AG04450 (cell line): ENCODE measurements around the gene OR2S2. TPM values are rescaled to one million over a fixed set of nuclear protein-coding genes. Genes with fewer than 3 reads are reported as not detected.
A peak's percentile ranks its signal among the peaks of the same experiment; 100 is the strongest.

Experiments used
- CTCF ChIA-PET: fragments of 300-600, 350-600 bp; formaldehyde crosslinking; extraction: SDS; loops from one replicate; lab custom pipeline; 2022; ENCODE audit warnings: antibody characterized with exemption, inconsistent platforms; lab: Charles Lee
- POLR2A ChIA-PET: fragments of 350-600 bp; formaldehyde crosslinking; extraction: SDS; loops from one replicate; lab custom pipeline; 2021; ENCODE audit warnings: antibody characterized with exemption, inconsistent platforms; lab: Yijun Ruan, JAX
- DNase-seq: peaks from one replicate; pipeline ENCODE4 v3.0.0-alpha.2; 2011; ENCODE audit warnings: low read depth, low spot score
- H3K27ac ChIP-seq: one replicate; pipeline ENCODE4 v1.5.1; 2012; ENCODE audit warnings: low read depth, low read length, control low read depth
- H3K27me3 ChIP-seq: one replicate; pipeline ENCODE4 v1.6.0; 2012; ENCODE audit warnings: low read length; ENCODE audit not compliant: control insufficient read depth, insufficient read depth
- H3K4me3 ChIP-seq: 2 replicates; pipeline ENCODE4 v1.5.1; 2011; ENCODE audit warnings: mild to moderate bottlenecking, low read depth, low read length, control low read depth
- H3K9me3 ChIP-seq: 2 replicates; pipeline ENCODE4 v1.5.1; 2012; ENCODE audit warnings: low read length; ENCODE audit not compliant: control insufficient read depth, insufficient read depth
- polyA plus RNA-seq: library from polyadenylated mRNA; depleted of rRNA; stranded (reverse); fragments of >200 nt; gene quantifications from 2 replicates; pipeline ENCODE4 v1.2.3, GENCODE V29; 2011
- TF ChIP-seq, protein P1 (sequence below): IDR thresholded peaks from 2 replicates; pipeline ENCODE4 v1.5.1; 2011; ENCODE audit warnings: low read depth, low read length, control low read depth, inconsistent platforms

The OR2S2 gene
- polyA plus RNA-seq, 1 experiment = 0.46 TPM

DNA sequence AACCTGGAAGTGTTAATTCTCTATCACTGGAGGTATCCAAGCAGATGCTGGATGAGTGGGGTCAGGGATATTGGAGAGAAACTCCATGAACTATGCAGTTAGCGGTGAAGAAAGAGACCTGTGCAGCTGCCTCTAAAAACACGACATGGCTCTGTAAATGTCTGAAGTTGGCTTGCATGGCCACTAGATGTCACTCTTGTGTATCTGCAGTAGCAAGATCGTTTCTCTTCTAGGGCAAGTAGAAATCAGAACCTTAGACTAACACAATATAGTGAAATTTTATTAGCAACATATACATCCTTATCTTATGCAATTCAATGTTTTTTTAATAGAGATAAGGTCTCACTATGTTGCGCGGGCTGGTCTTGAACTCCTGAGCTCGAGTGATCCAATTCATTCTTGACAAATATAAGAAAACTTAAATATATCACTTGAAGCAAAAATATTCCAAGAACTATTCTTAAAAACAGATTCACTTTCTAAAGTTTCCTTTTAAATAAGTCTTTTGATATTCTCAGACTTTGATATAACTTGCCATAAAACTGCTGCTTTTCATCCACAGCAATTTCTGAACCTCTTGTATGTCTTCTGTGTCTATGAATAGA lies 2.9 kb downstream of the OR2S2 start:
- Histone ChIP-seq H3K27ac (no peak overlapping the region), H3K4me3 (no peak overlapping the region), H3K27me3 (no peaks in the 10 kb centered on the region), H3K9me3 (no peaks in the 10 kb centered on the region)
- TF ChIP-seq, protein P1, sequence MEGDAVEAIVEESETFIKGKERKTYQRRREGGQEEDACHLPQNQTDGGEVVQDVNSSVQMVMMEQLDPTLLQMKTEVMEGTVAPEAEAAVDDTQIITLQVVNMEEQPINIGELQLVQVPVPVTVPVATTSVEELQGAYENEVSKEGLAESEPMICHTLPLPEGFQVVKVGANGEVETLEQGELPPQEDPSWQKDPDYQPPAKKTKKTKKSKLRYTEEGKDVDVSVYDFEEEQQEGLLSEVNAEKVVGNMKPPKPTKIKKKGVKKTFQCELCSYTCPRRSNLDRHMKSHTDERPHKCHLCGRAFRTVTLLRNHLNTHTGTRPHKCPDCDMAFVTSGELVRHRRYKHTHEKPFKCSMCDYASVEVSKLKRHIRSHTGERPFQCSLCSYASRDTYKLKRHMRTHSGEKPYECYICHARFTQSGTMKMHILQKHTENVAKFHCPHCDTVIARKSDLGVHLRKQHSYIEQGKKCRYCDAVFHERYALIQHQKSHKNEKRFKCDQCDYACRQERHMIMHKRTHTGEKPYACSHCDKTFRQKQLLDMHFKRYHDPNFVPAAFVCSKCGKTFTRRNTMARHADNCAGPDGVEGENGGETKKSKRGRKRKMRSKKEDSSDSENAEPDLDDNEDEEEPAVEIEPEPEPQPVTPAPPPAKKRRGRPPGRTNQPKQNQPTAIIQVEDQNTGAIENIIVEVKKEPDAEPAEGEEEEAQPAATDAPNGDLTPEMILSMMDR = peak; percentile 91
- CTCF ChIA-PET = interaction anchor here (0.6 to 4.0 kb wide), 39 partner anchors 8 to 1242 kb away, joined by 3 to 61 read pairs (median 5); partner anchors contain the start of genes CLTA, GLIPR2 and HRCT1
- POLR2A ChIA-PET = no interaction called here
- peak; percentile 78 for DNase-seq

DNA sequence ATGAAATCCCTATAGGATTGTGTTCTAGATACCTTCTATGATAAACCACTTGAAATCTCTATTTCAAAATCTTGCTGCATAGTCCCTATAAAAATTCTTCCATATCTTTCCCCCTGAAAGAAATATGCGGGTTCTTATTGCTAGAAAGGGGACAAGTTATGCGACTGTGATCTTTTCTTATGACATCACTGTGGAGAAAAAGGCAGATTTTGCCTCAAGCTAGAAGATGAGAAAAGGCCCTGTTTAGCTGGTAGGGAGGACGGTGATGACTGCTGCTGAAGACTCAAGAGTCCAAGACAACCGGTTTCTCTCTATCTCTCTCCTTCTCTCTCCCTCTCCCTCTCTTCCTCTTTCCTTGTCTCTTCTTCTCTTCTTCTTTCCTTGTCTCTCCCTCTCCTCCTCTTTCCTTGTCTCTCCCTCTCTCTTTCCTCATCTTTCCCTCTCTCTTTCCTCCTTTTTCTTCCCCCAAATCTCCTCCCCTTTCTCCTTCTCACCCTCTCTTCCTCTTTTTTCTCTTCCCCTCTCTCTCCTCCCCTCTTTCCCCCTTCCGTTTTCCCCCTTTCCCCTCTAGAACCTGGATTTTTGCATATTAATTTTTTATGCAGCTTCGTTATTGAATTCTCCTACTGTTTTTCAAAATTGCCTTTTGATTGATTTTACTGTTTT lies 5.3 kb downstream of the OR2S2 start:
- TF ChIP-seq, protein P1 = no peak
- Histone ChIP-seq H3K27ac (no peak overlapping the region), H3K4me3 (no peak overlapping the region), H3K27me3 (no peaks in the 10 kb centered on the region), H3K9me3 (no peaks in the 10 kb centered on the region)
- POLR2A ChIA-PET = no interaction called here
- no peak for DNase-seq
- CTCF ChIA-PET = interaction anchor here (0.6 to 2.7 kb wide), 14 partner anchors 13 to 214 kb away, joined by 3 to 18 read pairs (median 4); no protein-coding TSS in a partner anchor

- POLR2A ChIA-PET = no interaction called here
- peak; percentile 13 for DNase-seq
- H3K4me3 ChIP-seq = no peak overlapping the region
- no peaks in the 10 kb centered on the region for H3K9me3 ChIP-seq
- TF ChIP-seq, protein P1 = no peak
- no peaks in the 10 kb centered on the region for H3K27me3 ChIP-seq
- CTCF ChIA-PET = interaction anchor here (0.8 to 2.7 kb wide), 9 partner anchors 12 to 215 kb away, joined by 3 to 15 read pairs (median 4); no protein-coding TSS in a partner anchor
- no peak overlapping the region for H3K27ac ChIP-seq
Observed at GRCh38 chr9:35951736-35952135, 6.2 kb downstream of the OR2S2 start.

- Histone ChIP-seq H3K4me3 (no peak overlapping the region), H3K27me3 (no peaks in the 10 kb centered on the region), H3K27ac (no peak overlapping the region), H3K9me3 (no peaks in the 10 kb centered on the region)
- TF ChIP-seq, protein P1 = no peak
- CTCF ChIA-PET = interaction anchor here (1.0 to 1.3 kb wide), 2 partner anchors 74 to 123 kb away, joined by 3 to 5 read pairs; no protein-coding TSS in a partner anchor
- POLR2A ChIA-PET = no interaction called here
- DNase-seq = no peak
Observed at GRCh38 chr9:35948901-35949318, 9.0 kb downstream of the OR2S2 start.

DNA sequence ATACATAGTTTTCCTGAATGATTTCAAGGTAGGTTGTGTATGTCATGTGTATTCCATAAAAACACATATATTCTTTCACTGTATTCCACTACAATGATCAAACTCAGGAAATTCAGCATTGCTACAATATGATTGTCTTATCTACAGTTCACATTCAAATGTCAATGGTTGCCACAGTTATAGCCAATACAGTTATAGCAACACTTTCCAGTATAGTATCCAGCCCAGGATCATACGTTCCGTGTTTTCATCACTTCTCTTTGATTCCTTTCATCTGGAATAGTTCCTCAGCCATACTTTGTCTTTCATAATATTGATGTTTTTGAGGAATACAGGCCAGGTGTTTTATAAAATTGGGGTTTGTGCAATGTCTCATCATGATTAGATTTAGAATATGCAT lies 9.5 kb downstream of the OR2S2 start:
- no peak overlapping the region for H3K27ac ChIP-seq
- H3K9me3 ChIP-seq = no peaks in the 10 kb centered on the region
- CTCF ChIA-PET = no interaction called here
- H3K27me3 ChIP-seq = no peaks in the 10 kb centered on the region
- POLR2A ChIA-PET = no interaction called here
- TF ChIP-seq, protein P1 = no peak
- no peak overlapping the region for H3K4me3 ChIP-seq
- DNase-seq = no peak
